ENCODE measurements around the gene BIRC2. TPM values are rescaled to one million over a fixed set of nuclear protein-coding genes. Genes with fewer than 3 reads are reported as not detected.

BIRC2 gene
- total RNA-seq, 1 donor from 2014 or later: 44.8 TPM

GRCh38 chr11:102405501-102405900 is 58.5 kb downstream of the BIRC2 start:
- no peaks in the 10 kb centered on the region for H3K9me3 Mint-ChIP-seq (ENCODE audit: unreplicated experiment)
- H3K4me3 Mint-ChIP-seq (ENCODE audit: unreplicated experiment): no peak overlapping the region
- TF ChIP-seq CTCF (IDR thresholded peaks at IDR 0.05; ENCODE audit: partially characterized antibody, unreplicated experiment): no peak
- H3K4me1 Mint-ChIP-seq (ENCODE audit: low read depth, unreplicated experiment): peaks cover 11% of the 10 kb centered on the region
- peaks cover 2% of the 10 kb centered on the region for H3K27me3 Mint-ChIP-seq (ENCODE audit: unreplicated experiment)
- DNase-seq: no peak
- no peaks in the 10 kb centered on the region for H3K36me3 Mint-ChIP-seq (ENCODE audit: unreplicated experiment)
- H3K27ac Mint-ChIP-seq (ENCODE audit: unreplicated experiment): no peak overlapping the region

GRCh38 chr11:102406099-102406498 is 59.1 kb downstream of the BIRC2 start:
- TF ChIP-seq CTCF (IDR thresholded peaks at IDR 0.05; ENCODE audit: partially characterized antibody, unreplicated experiment): no peak
- H3K36me3 Mint-ChIP-seq (ENCODE audit: unreplicated experiment): no peaks in the 10 kb centered on the region
- no peaks in the 10 kb centered on the region for H3K27me3 Mint-ChIP-seq (ENCODE audit: unreplicated experiment)
- no peak overlapping the region for H3K4me3 Mint-ChIP-seq (ENCODE audit: unreplicated experiment)
- no peaks in the 10 kb centered on the region for H3K9me3 Mint-ChIP-seq (ENCODE audit: unreplicated experiment)
- no peak overlapping the region for H3K27ac Mint-ChIP-seq (ENCODE audit: unreplicated experiment)
- no peak for DNase-seq
- H3K4me1 Mint-ChIP-seq (ENCODE audit: low read depth, unreplicated experiment): peaks cover 12% of the 10 kb centered on the region

GRCh38 chr11:102407901-102408300 is 60.9 kb downstream of the BIRC2 start:
- Mint-ChIP-seq H3K27ac (ENCODE audit: unreplicated experiment) (no peak overlapping the region), H3K4me1 (ENCODE audit: low read depth, unreplicated experiment) (peaks cover 12% of the 10 kb centered on the region)
- DNase-seq: no peak

GRCh38 chr11:102408339-102408738 is 61.3 kb downstream of the BIRC2 start:
- no peak overlapping the region for H3K4me3 Mint-ChIP-seq (ENCODE audit: unreplicated experiment)
- no peak for DNase-seq
- H3K36me3 Mint-ChIP-seq (ENCODE audit: unreplicated experiment): no peaks in the 10 kb centered on the region
- H3K27ac Mint-ChIP-seq (ENCODE audit: unreplicated experiment): no peak overlapping the region
- H3K4me1 Mint-ChIP-seq (ENCODE audit: low read depth, unreplicated experiment): peaks cover 12% of the 10 kb centered on the region
- H3K27me3 Mint-ChIP-seq (ENCODE audit: unreplicated experiment): no peaks in the 10 kb centered on the region
- no peak for TF ChIP-seq CTCF (IDR thresholded peaks at IDR 0.05; ENCODE audit: partially characterized antibody, unreplicated experiment)
- H3K9me3 Mint-ChIP-seq (ENCODE audit: unreplicated experiment): no peaks in the 10 kb centered on the region

More at GRCh38 chr11:102407901-102408300, 60.9 kb downstream of the BIRC2 start:
- H3K9me3 Mint-ChIP-seq (ENCODE audit: unreplicated experiment): no peaks in the 10 kb centered on the region
- H3K27me3 Mint-ChIP-seq (ENCODE audit: unreplicated experiment): no peaks in the 10 kb centered on the region
- no peak overlapping the region for H3K4me3 Mint-ChIP-seq (ENCODE audit: unreplicated experiment)
- TF ChIP-seq CTCF (IDR thresholded peaks at IDR 0.05; ENCODE audit: partially characterized antibody, unreplicated experiment): no peak
- H3K36me3 Mint-ChIP-seq (ENCODE audit: unreplicated experiment): no peaks in the 10 kb centered on the region

GRCh38 chr11:102410382-102410784 is 63.4 kb downstream of the BIRC2 start:
- H3K27ac Mint-ChIP-seq (ENCODE audit: unreplicated experiment): no peak overlapping the region
- H3K4me1 Mint-ChIP-seq (ENCODE audit: low read depth, unreplicated experiment): peaks cover 12% of the 10 kb centered on the region
- no peak for DNase-seq
- H3K36me3 Mint-ChIP-seq (ENCODE audit: unreplicated experiment): peaks cover 4% of the 10 kb centered on the region
- peaks cover 2% of the 10 kb centered on the region for H3K9me3 Mint-ChIP-seq (ENCODE audit: unreplicated experiment)
- no peak for TF ChIP-seq CTCF (IDR thresholded peaks at IDR 0.05; ENCODE audit: partially characterized antibody, unreplicated experiment)
- no peaks in the 10 kb centered on the region for H3K27me3 Mint-ChIP-seq (ENCODE audit: unreplicated experiment)
- H3K4me3 Mint-ChIP-seq (ENCODE audit: unreplicated experiment): no peak overlapping the region
